Uterine smooth muscle cell (primary cell): ENCODE measurements around the gene CCNI. TPM values are rescaled to one million over a fixed set of nuclear protein-coding genes. Genes with fewer than 3 reads are reported as not detected.

ENCODE experiments used
- total RNA-seq: library from RNA; depleted of rRNA; stranded (reverse); fragments of >200 nt; gene quantifications from 2 replicates; pipeline ENCODE4 v1.2.3, GENCODE V29; 2014

The CCNI gene, protein sequence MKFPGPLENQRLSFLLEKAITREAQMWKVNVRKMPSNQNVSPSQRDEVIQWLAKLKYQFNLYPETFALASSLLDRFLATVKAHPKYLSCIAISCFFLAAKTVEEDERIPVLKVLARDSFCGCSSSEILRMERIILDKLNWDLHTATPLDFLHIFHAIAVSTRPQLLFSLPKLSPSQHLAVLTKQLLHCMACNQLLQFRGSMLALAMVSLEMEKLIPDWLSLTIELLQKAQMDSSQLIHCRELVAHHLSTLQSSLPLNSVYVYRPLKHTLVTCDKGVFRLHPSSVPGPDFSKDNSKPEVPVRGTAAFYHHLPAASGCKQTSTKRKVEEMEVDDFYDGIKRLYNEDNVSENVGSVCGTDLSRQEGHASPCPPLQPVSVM
- total RNA-seq, result 104 and 142 TPM in 2 replicates

DNA sequence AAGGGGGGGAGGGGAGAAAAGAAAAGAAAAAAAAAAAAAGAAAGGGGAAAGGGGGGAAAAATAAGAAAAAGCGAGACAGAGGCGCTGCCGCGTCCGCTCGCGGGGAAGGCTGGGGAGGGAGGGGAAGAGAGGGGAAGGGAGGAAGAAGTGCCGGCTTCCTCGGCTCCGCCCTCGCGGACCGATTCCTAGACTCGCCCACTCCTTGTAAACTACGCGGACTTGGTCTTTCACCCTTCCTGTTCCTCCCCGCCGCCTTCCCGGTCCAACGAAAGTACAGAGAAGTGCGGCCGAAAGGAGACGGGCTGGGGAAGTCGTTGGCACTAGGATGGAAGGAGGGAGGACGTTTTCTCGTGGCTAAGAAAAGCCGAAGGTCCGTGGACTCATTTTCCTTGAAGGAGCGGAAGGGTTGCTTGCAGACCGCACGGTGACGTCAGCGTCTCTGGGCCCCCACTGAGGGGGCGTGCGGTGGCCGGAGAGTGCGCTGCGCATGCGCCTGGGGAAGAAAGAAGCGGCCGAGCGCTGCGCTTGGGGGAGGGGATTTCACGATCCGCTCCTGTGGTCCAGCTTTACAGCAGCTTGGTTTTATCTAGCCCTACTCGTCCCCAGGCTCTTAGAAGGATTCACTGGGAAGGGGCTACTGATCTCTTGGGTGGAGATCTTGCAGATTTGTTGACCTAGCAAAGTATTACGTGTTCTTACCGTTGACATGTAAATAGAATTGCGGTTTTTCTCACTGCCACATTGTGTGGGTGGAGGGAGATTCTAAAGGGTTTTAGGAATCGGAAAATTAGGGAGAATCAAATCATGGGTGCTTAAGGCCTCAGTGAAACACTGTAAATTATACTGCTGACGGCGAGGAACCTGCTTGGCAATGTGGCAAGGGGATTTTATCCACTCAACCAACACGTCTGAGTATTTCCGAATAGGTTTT, at the start of gene CCNI:
TSS of gene CCNI (minus strand) at position 121 of the 931 bp plus-strand sequence. CDS start 9,627 bp downstream, outside the sequence.

Other genes with a start within 250 kb of the CCNI start
- under 0.01 TPM in 1 of 2 replicates, not detected in the other for gene SOWAHB, start 177.8 kb downstream of the CCNI start, total RNA-seq
- 189 and 241 TPM in 2 replicates for gene SEPTIN11, start 126.2 kb downstream of the CCNI start, total RNA-seq
- 18.5 and 32.6 TPM in 2 replicates for gene CCNG2, start 81.2 kb upstream of the CCNI start, total RNA-seq